ENCODE data around the gene CRYBG3. TPM values are rescaled to one million over a fixed set of nuclear protein-coding genes. Genes with fewer than 3 reads are reported as not detected.

CRYBG3 gene
- total and polyA plus RNA-seq, 4 donors, result 3.8 to 64.0 (median 15.3) TPM

GRCh38 chr3:97949743-97950142 is 127.9 kb downstream of the CRYBG3 start:
- Histone ChIP-seq H3K27ac (ENCODE audit: low read depth in 1 of 2, low read length in 1 of 2) (no peak overlapping the region), H3K9ac (ENCODE audit: insufficient read depth in 1 of 2, low read length in 2 of 2) (no peak overlapping the region), H3K36me3 (ENCODE audit: control insufficient read depth in 4 of 4, insufficient read depth in 4 of 4, low read length in 4 of 4) (peaks cover 25 to 63% (median 40%) of the 10 kb centered on the region in 4 donors), H3K9me3 (ENCODE audit: control insufficient read depth in 4 of 4, insufficient read depth in 3 of 4, low read length in 3 of 4) (no peaks in the 10 kb centered on the region), H3K27me3 (ENCODE audit: control insufficient read depth in 3 of 3, insufficient read depth in 3 of 3, low read length in 2 of 3) (no peaks in the 10 kb centered on the region), H3K4me1 (ENCODE audit: control insufficient read depth in 5 of 5, insufficient read depth in 5 of 5, low read length in 5 of 5) (peaks cover 0 to 3% (median 0%) of the 10 kb centered on the region in 5 donors), H3K4me3 (no peak overlapping the region)
- ATAC-seq (ENCODE audit: insufficient read depth, low FRiP score) (no peak), DNase-seq (no peak)
- no peak for TF ChIP-seq CTCF (IDR thresholded peaks at IDR 0.05; ENCODE audit: control extremely low read depth, extremely low read depth)
- 76 to 79% methylated on average over 5 of the region's 5 CpGs for whole genome bisulfite sequencing, 2 donors

- H3K27me3 ChIP-seq (ENCODE audit: control insufficient read depth in 3 of 3, insufficient read depth in 3 of 3, low read length in 2 of 3), result no peaks in the 10 kb centered on the region
- peaks cover 0 to 3% (median 0%) of the 10 kb centered on the region in 5 donors for H3K4me1 ChIP-seq (ENCODE audit: control insufficient read depth in 5 of 5, insufficient read depth in 5 of 5, low read length in 5 of 5)
- H3K27ac ChIP-seq (ENCODE audit: low read depth in 1 of 2, low read length in 1 of 2), result no peak overlapping the region
- H3K9me3 ChIP-seq (ENCODE audit: control insufficient read depth in 4 of 4, insufficient read depth in 3 of 4, low read length in 3 of 4), result no peaks in the 10 kb centered on the region
- H3K36me3 ChIP-seq (ENCODE audit: control insufficient read depth in 4 of 4, insufficient read depth in 4 of 4, low read length in 4 of 4), result peaks cover 22 to 59% (median 41%) of the 10 kb centered on the region in 4 donors
- ATAC-seq (ENCODE audit: insufficient read depth, low FRiP score), result no peak
- no peak overlapping the region for H3K9ac ChIP-seq (ENCODE audit: insufficient read depth in 1 of 2, low read length in 2 of 2)
- 85 to 93% methylated on average over 3 of the region's 3 CpGs for WGBS, 2 donors
- DNase-seq, result no peak
- H3K4me3 ChIP-seq, result no peak overlapping the region
- TF ChIP-seq CTCF (IDR thresholded peaks at IDR 0.05; ENCODE audit: control extremely low read depth, extremely low read depth), result no peak
Observed at GRCh38 chr3:97950360-97950759, 128.5 kb downstream of the CRYBG3 start.

- TF ChIP-seq CTCF (IDR thresholded peaks at IDR 0.05; ENCODE audit: control extremely low read depth, extremely low read depth), result no peak
- H3K27ac ChIP-seq (ENCODE audit: low read depth in 1 of 2, low read length in 1 of 2), result peak overlapping the region in 1 of 2 donors; percentile 86
- peaks cover 0 to 3% (median 0%) of the 10 kb centered on the region in 5 donors for H3K4me1 ChIP-seq (ENCODE audit: control insufficient read depth in 5 of 5, insufficient read depth in 5 of 5, low read length in 5 of 5)
- ATAC-seq (ENCODE audit: insufficient read depth, low FRiP score) (peak; percentile 85), DNase-seq (no peak)
- H3K27me3 ChIP-seq (ENCODE audit: control insufficient read depth in 3 of 3, insufficient read depth in 3 of 3, low read length in 2 of 3), result no peaks in the 10 kb centered on the region
- peaks cover 16 to 64% (median 35%) of the 10 kb centered on the region in 4 donors for H3K36me3 ChIP-seq (ENCODE audit: control insufficient read depth in 4 of 4, insufficient read depth in 4 of 4, low read length in 4 of 4)
- no peaks in the 10 kb centered on the region for H3K9me3 ChIP-seq (ENCODE audit: control insufficient read depth in 4 of 4, insufficient read depth in 3 of 4, low read length in 3 of 4)
- no peak overlapping the region for H3K9ac ChIP-seq (ENCODE audit: insufficient read depth in 1 of 2, low read length in 2 of 2)
- no peak overlapping the region for H3K4me3 ChIP-seq
- 76 to 78% methylated on average over 3 of the region's 3 CpGs for WGBS, 2 donors
Observed at GRCh38 chr3:97952280-97952679, 130.5 kb downstream of the CRYBG3 start.

- Histone ChIP-seq H3K27me3 (ENCODE audit: control insufficient read depth in 3 of 3, insufficient read depth in 3 of 3, low read length in 2 of 3) (no peaks in the 10 kb centered on the region), H3K4me1 (ENCODE audit: control insufficient read depth in 5 of 5, insufficient read depth in 5 of 5, low read length in 5 of 5) (peaks cover 0 to 5% (median 3%) of the 10 kb centered on the region in 5 donors), H3K36me3 (ENCODE audit: control insufficient read depth in 4 of 4, insufficient read depth in 4 of 4, low read length in 4 of 4) (peaks cover 16 to 67% (median 33%) of the 10 kb centered on the region in 4 donors), H3K4me3 (no peak overlapping the region), H3K27ac (ENCODE audit: low read depth in 1 of 2, low read length in 1 of 2) (peak overlapping the region in 1 of 2 donors; percentile 86), H3K9me3 (ENCODE audit: control insufficient read depth in 4 of 4, insufficient read depth in 3 of 4, low read length in 3 of 4) (no peaks in the 10 kb centered on the region), H3K9ac (ENCODE audit: insufficient read depth in 1 of 2, low read length in 2 of 2) (no peak overlapping the region)
- ATAC-seq (ENCODE audit: insufficient read depth, low FRiP score) (no peak), DNase-seq (no peak)
- 82 to 84% methylated on average over 1 of the region's 1 CpG for WGBS, 2 donors
- no peak for TF ChIP-seq CTCF (IDR thresholded peaks at IDR 0.05; ENCODE audit: control extremely low read depth, extremely low read depth)
Observed at GRCh38 chr3:97952872-97953271, 131.1 kb downstream of the CRYBG3 start.
